Keratinocyte (primary cell): ENCODE results near the gene MCRS1. TPM values are rescaled to one million over a fixed set of nuclear protein-coding genes. Genes with fewer than 3 reads are reported as not detected.

ENCODE experiments used
- DNase-seq: peaks from one replicate; pipeline ENCODE4 v3.0.0-alpha.2; 2011; ENCODE audit warnings: low read depth, missing footprints, low spot score
- FAIRE-seq: peaks from 2 replicates; lab custom pipeline; 2011; peaks lifted over from hg19 to GRCh38; lab: Jason Lieb, UNC
- H2AFZ ChIP-seq: 2 replicates; pipeline ENCODE4 v1.6.0; 2012; ENCODE audit warnings: low read length, control low read depth, inconsistent platforms; ENCODE audit not compliant: control insufficient read depth
- H3K27ac ChIP-seq: 2 replicates; pipeline ENCODE4 v1.5.1; 2011; ENCODE audit warnings: low read length; ENCODE audit not compliant: control insufficient read depth, insufficient read depth
- H3K27me3 ChIP-seq: 3 replicates; pipeline ENCODE4 v1.6.0; 2011; ENCODE audit warnings: low read length; ENCODE audit not compliant: control insufficient read depth, insufficient read depth; ENCODE audit errors: extremely low read depth
- H3K36me3 ChIP-seq, 2 experiments: 2 replicates in 1 of 2; 3 replicates in 1 of 2; pipeline ENCODE4 v1.5.1; 2011; ENCODE audit warnings: low read length in 2 of 2, mild to moderate bottlenecking in 1 of 2; ENCODE audit not compliant: control insufficient read depth in 2 of 2, insufficient read depth in 2 of 2; ENCODE audit errors: extremely low read depth in 1 of 2
- H3K4me1 ChIP-seq: 3 replicates; pipeline ENCODE4 v1.5.1; 2011; ENCODE audit warnings: low read length; ENCODE audit not compliant: control insufficient read depth, insufficient read depth; ENCODE audit errors: extremely low read depth
- H3K4me2 ChIP-seq: 3 replicates; pipeline ENCODE4 v1.6.0; 2011; ENCODE audit warnings: low read depth, low read length; ENCODE audit not compliant: control insufficient read depth, insufficient read depth; ENCODE audit errors: extremely low read depth
- H3K4me3 ChIP-seq, 3 experiments: fragments of 200-600 bp in 1 of 3; sonication (generic) in 1 of 3; 2 replicates in 2 of 3; 3 replicates in 1 of 3; pipeline ENCODE4 v1.5.1; 2011 to 2016; ENCODE audit warnings: low read length in 3 of 3, mild to moderate bottlenecking in 3 of 3, control low read depth in 2 of 3, inconsistent platforms in 1 of 3, low read depth in 1 of 3, mixed read lengths in 1 of 3, mixed run types in 1 of 3, moderate library complexity in 1 of 3; ENCODE audit not compliant: control insufficient read depth in 2 of 3, insufficient read depth in 2 of 3; ENCODE audit errors: extremely low read depth in 1 of 3
- H3K79me2 ChIP-seq: 2 replicates; pipeline ENCODE4 v1.6.0; 2012; ENCODE audit warnings: low read length; ENCODE audit not compliant: control insufficient read depth, insufficient read depth
- H3K9ac ChIP-seq: 3 replicates; pipeline ENCODE4 v1.6.0; 2011; ENCODE audit warnings: low read length; ENCODE audit not compliant: control insufficient read depth, insufficient read depth; ENCODE audit errors: extremely low read depth
- H3K9me1 ChIP-seq: 3 replicates; pipeline ENCODE4 v1.6.0; 2011; ENCODE audit warnings: low read length; ENCODE audit not compliant: control insufficient read depth, insufficient read depth; ENCODE audit errors: extremely low read depth
- H3K9me3 ChIP-seq: 2 replicates; pipeline ENCODE4 v1.5.1; 2012; ENCODE audit warnings: low read depth, low read length; ENCODE audit not compliant: control insufficient read depth
- H4K20me1 ChIP-seq: 3 replicates; pipeline ENCODE4 v1.6.0; 2011; ENCODE audit warnings: low read length; ENCODE audit not compliant: control insufficient read depth, insufficient read depth; ENCODE audit errors: extremely low read depth
- EZH2 ChIP-seq: IDR thresholded peaks from one replicate; pipeline ENCODE4 v1.6.1; 2012; ENCODE audit warnings: inconsistent platforms, mild to moderate bottlenecking, low read length, moderate library complexity
- dilution Hi-C: fragments of 300-500 bp; cut with MboI; formaldehyde crosslinking; loops from one replicate; pipeline ENCODE4 v1.7.0; 2020; ENCODE audit warnings: low sequenced_read_pairs; ENCODE audit not compliant: extremely low pct_ligation_motif_present
- polyA plus RNA-seq, 5 experiments: library from polyadenylated mRNA; depleted of rRNA in 3 of 5; stranded (reverse) in 3 of 5; stranded (forward) in 1 of 5; unstranded in 1 of 5; fragments of >200 nt; gene quantifications; 1 replicate in 1 of 5; 2 replicates in 3 of 5; 3 replicates in 1 of 5; pipeline versions ENCODE4 v1.2.1 to v1.2.3, GENCODE V29; 2011 to 2012; ENCODE audit warnings: missing spikeins in 2 of 5, low read depth in 1 of 5, low replicate concordance in 1 of 5
- TF ChIP-seq, protein P1 (sequence below), 3 experiments: IDR thresholded peaks in 1 of 3; conservative IDR thresholded peaks in 1 of 3; optimal IDR thresholded peaks in 1 of 3; 2 replicates in 2 of 3; 3 replicates in 1 of 3; pipeline versions ENCODE3 to v1.5.1; 2011; ENCODE audit warnings: low read length in 3 of 3, mild to moderate bottlenecking in 3 of 3, moderate library complexity in 2 of 3, control low read depth in 1 of 3, inconsistent platforms in 1 of 3; ENCODE audit not compliant: insufficient read depth in 2 of 3; ENCODE audit errors: extremely low read depth in 1 of 3

MCRS1 gene
- polyA plus RNA-seq, 1 donor (not counting 4 experiments of a cell fraction or from before 2014, with no cell fraction given) = 40.7 TPM

DNA sequence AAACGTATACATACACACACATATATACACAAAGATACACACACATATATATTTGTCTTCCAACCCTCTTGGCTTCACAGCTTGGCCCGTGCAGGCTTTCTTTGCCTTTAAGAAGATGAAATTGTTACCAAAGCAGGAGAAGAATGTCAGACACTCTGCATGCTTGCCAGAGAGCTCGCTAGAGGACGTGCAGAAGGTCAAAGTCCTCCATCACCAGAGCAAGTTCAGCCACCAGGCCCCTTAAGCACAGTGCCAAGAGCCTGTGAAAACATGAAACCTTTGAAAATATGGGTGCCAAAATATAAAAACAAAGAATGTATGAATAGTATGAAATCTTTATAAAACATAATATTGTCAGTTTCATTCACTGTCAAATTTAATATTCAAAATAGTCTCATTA, 14.9 kb upstream of the MCRS1 start:
- no peaks in the 10 kb centered on the region for H3K9me3 ChIP-seq
- FAIRE-seq (no peak), DNase-seq (no peak)
- no peak overlapping the region for H3K4me2 ChIP-seq
- H3K4me3 ChIP-seq = no peak overlapping the region
- H3K9me1 ChIP-seq = no peaks in the 10 kb centered on the region
- peaks cover 0 to 13% of the 10 kb centered on the region in 2 experiments for H3K36me3 ChIP-seq
- H3K79me2 ChIP-seq = no peaks in the 10 kb centered on the region
- no peaks in the 10 kb centered on the region for H4K20me1 ChIP-seq
- no peak overlapping the region for H2AFZ ChIP-seq
- no peaks in the 10 kb centered on the region for H3K4me1 ChIP-seq
- H3K9ac ChIP-seq = no peak overlapping the region
- no peak overlapping the region for H3K27ac ChIP-seq
- no peaks in the 10 kb centered on the region for H3K27me3 ChIP-seq
- dilution Hi-C loops = no loop called here
- no peak for TF ChIP-seq EZH2
- TF ChIP-seq, protein P1, sequence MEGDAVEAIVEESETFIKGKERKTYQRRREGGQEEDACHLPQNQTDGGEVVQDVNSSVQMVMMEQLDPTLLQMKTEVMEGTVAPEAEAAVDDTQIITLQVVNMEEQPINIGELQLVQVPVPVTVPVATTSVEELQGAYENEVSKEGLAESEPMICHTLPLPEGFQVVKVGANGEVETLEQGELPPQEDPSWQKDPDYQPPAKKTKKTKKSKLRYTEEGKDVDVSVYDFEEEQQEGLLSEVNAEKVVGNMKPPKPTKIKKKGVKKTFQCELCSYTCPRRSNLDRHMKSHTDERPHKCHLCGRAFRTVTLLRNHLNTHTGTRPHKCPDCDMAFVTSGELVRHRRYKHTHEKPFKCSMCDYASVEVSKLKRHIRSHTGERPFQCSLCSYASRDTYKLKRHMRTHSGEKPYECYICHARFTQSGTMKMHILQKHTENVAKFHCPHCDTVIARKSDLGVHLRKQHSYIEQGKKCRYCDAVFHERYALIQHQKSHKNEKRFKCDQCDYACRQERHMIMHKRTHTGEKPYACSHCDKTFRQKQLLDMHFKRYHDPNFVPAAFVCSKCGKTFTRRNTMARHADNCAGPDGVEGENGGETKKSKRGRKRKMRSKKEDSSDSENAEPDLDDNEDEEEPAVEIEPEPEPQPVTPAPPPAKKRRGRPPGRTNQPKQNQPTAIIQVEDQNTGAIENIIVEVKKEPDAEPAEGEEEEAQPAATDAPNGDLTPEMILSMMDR (optimal IDR thresholded peaks at IDR 0.05 in 1 of 3, IDR thresholded peaks at IDR 0.05 in 1 of 3, conservative IDR thresholded peaks at IDR 0.05 in 1 of 3; ENCODE audit: extremely low read depth in 1 of 3, insufficient read depth in 2 of 3, low read length in 3 of 3) = no peak

DNA sequence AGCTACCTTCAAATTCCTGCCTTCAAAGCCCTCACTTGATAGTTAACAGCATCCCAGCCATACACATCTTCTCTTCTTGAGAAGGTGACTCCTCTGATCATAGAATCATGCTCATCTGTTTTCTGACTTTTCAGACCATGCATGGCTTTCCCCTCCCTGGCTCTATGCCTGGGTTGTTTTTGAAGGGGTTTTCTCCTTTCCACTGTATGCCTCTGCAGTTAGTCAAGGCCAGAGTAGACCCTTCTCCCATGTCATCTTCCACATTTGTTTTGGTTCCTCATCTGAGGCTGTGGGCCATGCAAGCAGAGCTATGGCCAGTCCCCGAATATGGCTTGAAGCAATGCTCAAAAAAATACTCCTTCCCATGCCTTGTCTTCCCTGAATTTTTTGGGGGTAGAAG, 14.3 kb upstream of the MCRS1 start:
- TF ChIP-seq, protein P1 (optimal IDR thresholded peaks at IDR 0.05 in 1 of 3, IDR thresholded peaks at IDR 0.05 in 1 of 3, conservative IDR thresholded peaks at IDR 0.05 in 1 of 3; ENCODE audit: extremely low read depth in 1 of 3, insufficient read depth in 2 of 3, low read length in 3 of 3) = no peak
- no peak for TF ChIP-seq EZH2
- no peaks in the 10 kb centered on the region for H3K79me2 ChIP-seq
- no peak overlapping the region for H3K27ac ChIP-seq
- H3K36me3 ChIP-seq = peaks cover 0 to 13% of the 10 kb centered on the region in 2 experiments
- dilution Hi-C loops = no loop called here
- H3K4me1 ChIP-seq = no peaks in the 10 kb centered on the region
- H3K9me3 ChIP-seq = no peaks in the 10 kb centered on the region
- H3K9me1 ChIP-seq = no peaks in the 10 kb centered on the region
- no peak overlapping the region for H3K9ac ChIP-seq
- DNase-seq (no peak), FAIRE-seq (no peak)
- no peak overlapping the region for H3K4me2 ChIP-seq
- H4K20me1 ChIP-seq = no peaks in the 10 kb centered on the region
- H2AFZ ChIP-seq = no peak overlapping the region
- H3K27me3 ChIP-seq = no peaks in the 10 kb centered on the region
- no peak overlapping the region for H3K4me3 ChIP-seq
